ENCODE results near the gene PTPRK.

GRCh38 chr6:128498234-128498633 is 22.2 kb downstream of the PTPRK start:
- TF ChIP-seq CTCF (IDR thresholded peaks at IDR 0.05) (no peak), POLR2A (IDR thresholded peaks at IDR 0.05) (no peak), POLR2AphosphoS5 (IDR thresholded peaks at IDR 0.05) (no peak)

Measured in transverse colon (tissue), 4 donors.